ENCODE data around the gene KLHL35.
A peak's percentile ranks its signal among the peaks of the same experiment; 100 is the strongest.

The KLHL35 gene

DNA sequence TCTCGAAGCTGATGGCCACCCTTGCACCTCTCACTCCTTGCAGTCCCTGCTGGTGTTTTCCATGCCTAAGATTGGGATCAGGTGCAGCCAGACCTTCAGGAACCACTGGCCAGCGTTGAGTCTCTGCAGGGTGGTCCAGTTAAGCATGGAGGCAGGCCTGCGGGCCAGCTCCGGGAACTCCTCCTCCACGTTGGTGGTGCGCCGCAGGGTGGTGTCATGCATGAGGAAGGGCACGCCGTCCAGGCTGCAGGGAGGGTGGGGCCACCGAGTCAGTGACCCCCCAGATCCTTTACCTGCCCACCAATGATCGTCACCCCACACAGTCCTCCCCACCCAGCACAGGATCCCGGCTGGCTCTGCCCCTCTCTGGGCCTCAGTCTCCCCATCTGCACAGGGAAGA lies 10.0 kb upstream of the KLHL35 start:
- H3K4me3 ChIP-seq (ENCODE audit: low read depth, low read length), result no peak overlapping the region
- DNase-seq (ENCODE audit: low read depth), result no peak

DNA sequence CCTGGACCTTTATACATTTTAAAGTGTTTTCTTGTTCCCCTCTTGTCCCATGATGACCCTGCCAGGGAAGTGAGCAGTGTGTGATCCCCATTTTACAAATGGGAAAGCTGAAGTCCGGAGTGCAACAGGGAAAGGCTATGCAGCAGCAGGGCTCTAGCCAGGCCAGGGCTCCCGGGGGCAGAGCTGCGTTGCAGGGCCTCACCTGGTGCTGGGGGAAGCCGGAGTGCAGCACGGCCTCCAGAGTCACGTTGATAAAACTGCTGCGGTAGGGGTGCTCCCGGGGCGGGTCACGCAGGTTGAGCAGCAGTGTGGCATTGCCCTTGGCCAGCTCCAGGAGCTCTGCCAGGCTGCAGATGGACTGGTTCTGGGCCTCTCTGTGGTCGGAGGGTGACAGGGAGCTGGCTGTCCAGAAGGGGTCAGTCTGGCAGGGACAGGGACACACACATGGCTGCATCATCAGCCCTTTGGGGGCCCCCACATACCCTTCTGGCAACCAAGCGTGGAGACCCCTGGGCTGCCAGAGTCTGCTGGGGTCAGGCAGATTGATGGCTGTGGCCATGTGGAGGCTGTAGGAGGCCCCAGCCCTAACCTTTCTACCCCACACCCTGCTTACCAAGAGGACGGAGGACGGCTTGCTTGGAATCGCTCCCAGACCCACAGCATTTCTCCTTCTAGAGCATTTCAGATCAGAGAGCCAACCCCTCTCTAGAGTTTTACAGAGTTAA lies 9.3 kb upstream of the KLHL35 start:
- H3K4me3 ChIP-seq (ENCODE audit: low read depth, low read length), result no peak overlapping the region
- DNase-seq (ENCODE audit: low read depth), result no peak

GRCh38 chr11:75441804-75442132 lies 8.8 kb upstream of the KLHL35 start:
- no peak for DNase-seq (ENCODE audit: low read depth)

DNA sequence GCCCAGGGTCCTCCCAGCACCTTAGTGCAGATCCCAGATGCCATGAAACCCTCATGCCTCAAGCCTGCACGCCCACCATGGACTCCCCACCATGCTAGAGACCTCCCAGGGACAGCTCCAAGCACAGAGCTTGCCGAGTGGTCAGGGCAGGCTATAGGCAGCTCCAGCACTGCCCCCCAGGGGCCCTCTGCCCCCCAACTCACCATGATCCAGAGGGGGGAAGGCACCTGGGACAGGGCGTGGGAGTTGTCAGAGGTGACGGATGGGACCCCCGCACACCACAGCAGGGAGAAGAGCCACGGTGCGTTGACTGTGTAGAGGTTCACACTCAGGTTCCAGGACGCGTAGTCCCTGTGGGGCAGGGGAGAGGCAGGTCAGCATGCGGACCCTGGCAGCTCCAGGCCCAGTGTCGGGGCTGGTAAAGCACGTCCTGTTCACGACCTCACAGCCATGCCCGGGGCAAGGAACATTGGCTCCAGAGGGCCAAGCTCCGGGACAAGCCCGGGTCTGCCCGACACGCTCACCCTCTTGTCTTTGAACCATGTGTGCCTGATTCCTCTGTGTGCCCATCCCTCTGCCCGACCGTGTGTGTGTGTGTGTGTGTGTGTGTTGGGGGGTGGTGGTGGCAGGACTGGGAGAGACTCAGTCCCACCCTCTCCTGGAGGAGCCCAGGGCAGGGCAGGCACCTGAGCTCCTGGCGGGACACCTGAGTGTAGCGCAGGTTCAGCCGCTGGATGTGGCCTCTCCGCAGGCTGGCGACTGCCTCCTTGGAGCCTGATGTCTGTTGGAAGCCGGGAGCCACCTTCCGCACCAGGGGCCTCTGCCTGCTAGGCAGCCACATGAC lies 8.2 kb upstream of the KLHL35 start:
- H3K4me3 ChIP-seq (ENCODE audit: low read depth, low read length), result no peak overlapping the region
- DNase-seq (ENCODE audit: low read depth), result no peak

More at GRCh38 chr11:75441804-75442132, 8.8 kb upstream of the KLHL35 start:
- H3K4me3 ChIP-seq (ENCODE audit: low read depth, low read length), result no peak overlapping the region

DNA sequence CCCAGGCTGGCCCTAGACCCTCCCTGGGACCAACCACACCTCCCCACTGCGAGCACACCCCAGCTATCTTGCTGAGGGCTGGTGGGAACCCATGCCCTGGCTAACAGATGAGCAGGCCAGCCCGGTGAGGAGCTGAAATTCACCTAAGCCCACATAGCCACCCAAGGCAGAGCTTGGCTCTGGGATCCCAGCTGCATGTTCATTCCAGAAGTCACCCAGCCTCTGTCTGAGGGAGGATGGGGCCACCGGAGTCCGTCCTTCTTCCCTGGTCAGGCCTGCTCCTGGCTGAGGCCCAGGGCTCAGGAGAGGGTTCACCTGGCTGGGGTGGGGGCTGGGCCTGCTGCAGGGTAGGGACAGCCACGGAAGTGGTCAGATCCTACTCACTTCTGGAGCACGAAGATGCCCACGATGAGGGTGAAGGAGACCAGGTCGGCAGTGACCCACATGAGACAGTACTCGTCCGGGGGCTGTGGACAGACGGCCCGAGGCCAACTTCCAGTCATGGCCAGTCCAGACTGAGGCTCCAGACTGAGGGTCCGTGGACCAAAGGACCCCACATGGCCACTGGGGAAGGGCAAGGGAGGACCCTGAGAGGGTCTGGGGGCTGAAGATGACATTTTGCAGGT lies 6.6 kb upstream of the KLHL35 start:
- no peak for DNase-seq (ENCODE audit: low read depth)

GRCh38 chr11:75439026-75439425 lies 6.0 kb upstream of the KLHL35 start:
- no peak for DNase-seq (ENCODE audit: low read depth)
- H3K4me3 ChIP-seq (ENCODE audit: low read depth, low read length), result no peak overlapping the region

More for the DNA sequence above, 6.6 kb upstream of the KLHL35 start:
- H3K4me3 ChIP-seq (ENCODE audit: low read depth, low read length), result no peak overlapping the region

DNA sequence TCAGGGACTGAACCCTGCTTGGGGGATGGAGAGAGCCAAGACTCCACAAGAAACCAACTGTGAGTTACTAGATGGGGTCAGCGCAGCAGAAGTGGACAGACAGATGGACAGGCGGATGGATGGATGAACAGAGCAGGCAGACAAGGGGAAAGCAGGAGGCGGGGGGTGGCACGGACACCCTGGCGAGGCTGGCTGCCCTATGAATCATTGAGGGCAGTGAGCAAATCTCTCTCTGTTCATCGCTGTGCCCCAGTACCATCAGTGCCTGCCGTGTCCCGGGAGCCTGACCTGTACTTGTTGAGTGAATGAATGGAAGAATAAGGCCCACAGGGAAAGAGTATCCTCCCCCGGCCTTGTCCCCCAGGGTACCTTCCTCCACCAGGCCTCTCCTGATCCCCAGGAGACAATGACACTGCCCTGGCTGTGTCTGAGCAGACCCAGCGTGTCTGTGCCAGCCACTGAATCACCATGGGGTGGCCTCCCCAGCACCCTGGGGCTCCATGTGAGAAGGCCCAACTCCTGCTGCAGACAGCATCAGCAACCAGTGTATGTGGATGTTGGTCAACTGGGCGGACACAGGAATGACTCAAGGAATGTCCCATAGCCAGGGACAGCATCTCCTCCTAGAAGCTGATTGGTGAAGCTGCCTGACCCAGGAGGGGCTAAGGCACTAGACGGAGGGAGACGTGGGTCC lies 5.1 kb upstream of the KLHL35 start:
- no peak for DNase-seq (ENCODE audit: low read depth)
- H3K4me3 ChIP-seq (ENCODE audit: low read depth, low read length), result no peak overlapping the region

GRCh38 chr11:75436806-75437205 lies 3.8 kb upstream of the KLHL35 start:
- DNase-seq (ENCODE audit: low read depth), result no peak
- no peak overlapping the region for H3K4me3 ChIP-seq (ENCODE audit: low read depth, low read length)

GRCh38 chr11:75435571-75435925 lies 2.5 kb upstream of the KLHL35 start:
- no peak for DNase-seq (ENCODE audit: low read depth)
- no peak overlapping the region for H3K4me3 ChIP-seq (ENCODE audit: low read depth, low read length)

DNA sequence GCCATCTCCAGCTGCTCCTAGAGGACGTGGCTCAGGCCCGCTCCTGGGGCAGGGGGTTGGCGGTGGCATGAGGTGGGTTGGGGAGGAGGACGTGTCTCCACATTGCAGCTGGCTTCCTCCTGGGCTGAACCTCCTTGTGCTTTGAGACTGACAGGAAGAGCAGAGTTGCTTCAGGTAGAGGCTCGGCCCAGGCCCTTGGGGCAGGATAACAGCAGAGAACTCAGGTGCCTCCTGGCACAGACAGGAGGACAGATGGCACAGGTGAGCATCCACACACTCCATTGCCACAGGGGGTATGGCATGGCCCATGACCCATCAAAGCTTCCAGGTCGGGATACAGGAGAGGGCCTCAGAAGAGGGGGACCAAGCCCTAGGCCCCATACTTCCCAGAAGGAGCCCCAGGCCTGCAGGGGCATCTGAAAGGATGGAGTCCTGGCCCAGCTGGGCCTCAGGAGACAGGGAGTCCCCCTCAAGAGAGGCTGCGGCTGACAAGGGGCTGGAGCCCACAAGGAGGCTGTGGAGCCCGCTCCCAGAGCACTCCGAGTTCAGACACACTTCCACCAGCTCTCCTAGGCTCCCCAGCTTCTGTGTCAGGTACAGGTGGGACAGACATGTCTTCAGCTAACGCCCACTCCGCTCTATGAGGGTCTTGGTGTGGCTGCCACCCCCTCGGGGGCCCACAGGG lies 2.0 kb upstream of the KLHL35 start:
- DNase-seq (ENCODE audit: low read depth), result no peak
- no peak overlapping the region for H3K4me3 ChIP-seq (ENCODE audit: low read depth, low read length)

DNA sequence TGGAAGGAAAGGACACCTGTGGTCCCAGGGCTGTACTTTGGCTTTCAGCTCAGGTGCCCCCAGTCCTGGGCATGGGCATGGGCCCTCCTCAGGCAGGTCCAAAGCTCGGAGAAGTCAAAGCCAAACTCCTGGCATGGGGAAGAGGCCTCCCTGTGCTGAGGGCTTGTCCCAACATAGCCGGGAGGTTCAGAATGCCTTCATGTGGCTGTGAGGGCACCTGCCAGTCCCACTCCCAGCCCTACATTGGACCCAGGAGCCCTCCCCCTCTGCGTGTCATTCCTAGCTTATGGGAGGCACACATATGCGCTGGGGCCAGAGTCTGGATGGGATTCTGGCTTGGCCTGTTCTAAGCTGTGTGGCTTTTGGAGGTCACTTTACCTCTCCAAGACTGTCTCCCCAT lies 1.0 kb upstream of the KLHL35 start:
- H3K4me3 ChIP-seq (ENCODE audit: low read depth, low read length), result no peak overlapping the region
- DNase-seq (ENCODE audit: low read depth), result no peak

DNA sequence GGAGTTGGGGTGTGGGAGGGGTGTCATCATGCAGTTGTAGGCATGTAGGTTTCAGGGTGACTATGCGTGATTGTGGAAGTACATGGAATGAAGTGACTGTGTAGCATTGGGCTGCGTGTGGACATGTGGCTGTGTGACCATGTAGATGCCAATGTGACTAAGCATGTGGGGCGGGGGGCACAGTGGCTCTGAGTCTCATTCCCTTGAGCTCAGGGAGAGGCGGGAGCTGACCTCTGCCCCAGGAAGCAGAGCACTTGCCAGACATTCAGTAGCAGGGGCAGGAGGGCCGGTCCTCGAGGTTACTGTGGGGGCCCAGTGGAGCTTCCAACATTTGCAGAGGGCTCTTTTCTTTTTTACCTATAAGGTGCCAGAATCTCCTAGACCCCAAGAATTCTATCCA lies 440 bp upstream of the KLHL35 start:
- no peak for DNase-seq (ENCODE audit: low read depth)
- H3K4me3 ChIP-seq (ENCODE audit: low read depth, low read length), result no peak overlapping the region

GRCh38 chr11:75431533-75432525 lies 1.2 kb downstream of the KLHL35 start:
- H3K4me3 ChIP-seq (ENCODE audit: low read depth, low read length), result no peak overlapping the region
- no peak for DNase-seq (ENCODE audit: low read depth)

DNA sequence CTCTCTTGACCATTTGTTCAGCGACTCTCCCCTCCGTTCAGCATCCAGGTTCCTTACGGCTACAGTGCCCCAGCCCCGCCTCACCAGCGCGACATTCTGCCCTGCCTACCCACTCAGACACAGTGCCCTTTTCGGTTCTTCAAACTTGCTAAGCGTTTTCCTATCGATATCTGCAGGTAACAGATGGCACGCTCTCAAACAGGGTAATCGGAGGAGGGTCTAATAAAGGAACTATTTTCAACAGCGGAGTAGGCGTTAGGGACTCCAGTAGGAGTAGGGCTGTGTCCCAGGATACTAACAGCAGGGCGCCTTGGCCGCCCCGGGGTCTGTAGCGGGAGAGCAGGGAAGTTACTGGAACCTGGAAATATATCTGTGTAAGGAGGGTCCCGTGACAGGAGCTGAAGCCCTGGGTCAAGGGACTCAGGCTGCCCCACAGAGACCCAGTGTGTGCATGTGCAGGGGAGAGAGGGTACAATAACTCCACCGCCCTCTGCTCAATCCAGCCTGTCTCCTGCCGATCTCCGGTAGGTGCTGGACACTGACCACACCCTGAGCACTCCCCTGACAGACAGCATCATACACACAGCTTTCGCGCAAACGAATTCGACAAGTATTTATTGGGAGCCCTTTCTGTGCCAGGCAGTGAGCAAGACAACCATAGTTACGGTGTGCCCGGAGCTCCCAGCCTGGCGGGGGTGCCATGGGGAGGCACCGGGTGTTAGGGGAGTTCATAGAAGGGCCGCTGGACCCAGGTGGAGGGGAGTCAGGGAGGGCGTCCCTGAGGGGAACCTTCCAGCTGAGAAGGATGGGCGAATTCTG lies 2.1 kb downstream of the KLHL35 start:
- H3K4me3 ChIP-seq (ENCODE audit: low read depth, low read length), result peak overlapping the region; percentile 41
- no peak for DNase-seq (ENCODE audit: low read depth)

DNA sequence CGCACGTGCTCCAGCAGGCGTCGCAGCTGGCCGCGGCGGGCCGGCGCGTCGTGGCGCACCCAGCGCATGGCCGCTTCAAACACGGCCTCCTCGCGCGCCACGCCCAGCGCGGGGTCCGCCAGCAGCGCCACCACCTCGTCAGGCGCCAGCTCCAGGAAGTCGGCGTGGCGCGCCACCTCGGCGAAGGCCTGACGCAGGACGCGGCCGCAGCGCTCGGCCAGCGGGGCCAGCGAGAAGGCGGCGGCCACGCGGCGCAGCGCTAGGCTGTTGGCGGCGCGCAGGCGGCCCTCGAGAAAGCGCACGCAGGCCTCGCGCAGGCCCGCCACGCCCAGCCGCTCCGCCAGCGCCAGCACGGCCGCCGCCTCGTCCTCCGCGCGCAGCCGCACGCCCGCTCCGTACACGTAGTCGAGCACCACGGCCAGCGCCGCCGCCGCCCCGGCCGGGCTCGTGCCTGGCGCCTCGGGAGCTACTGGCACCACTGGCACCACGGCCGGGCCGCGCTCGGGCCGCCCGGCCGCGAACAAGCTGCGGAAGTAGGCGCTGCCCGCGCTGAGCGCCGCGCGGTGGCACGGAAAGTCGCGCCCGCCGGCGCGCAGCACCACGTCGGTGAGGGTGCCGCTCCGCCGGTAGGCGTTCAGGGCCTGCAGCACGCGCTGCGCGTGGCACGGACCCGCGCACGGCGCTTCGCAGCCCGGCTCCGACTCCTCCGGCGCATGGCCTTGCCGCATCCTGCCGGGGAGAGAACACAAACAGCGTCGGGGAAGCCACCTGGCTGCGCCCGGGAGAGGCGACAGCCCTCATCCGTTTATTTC lies 2.9 kb downstream of the KLHL35 start:
- H3K4me3 ChIP-seq (ENCODE audit: low read depth, low read length), result peak overlapping the region; percentile 41
- no peak for DNase-seq (ENCODE audit: low read depth)

- H3K4me3 ChIP-seq (ENCODE audit: low read depth, low read length), result peak overlapping the region; percentile 11
Measured at GRCh38 chr11:75429641-75429901, 3.4 kb downstream of the KLHL35 start.

GRCh38 chr11:75428989-75429640 lies 3.9 kb downstream of the KLHL35 start:
- no peak for DNase-seq (ENCODE audit: low read depth)
- no peak overlapping the region for H3K4me3 ChIP-seq (ENCODE audit: low read depth, low read length)

More at GRCh38 chr11:75429641-75429901, 3.4 kb downstream of the KLHL35 start:
- no peak for DNase-seq (ENCODE audit: low read depth)
